Measurements from ENCODE around the gene DDX6.
"Not testable (repeated sequence)": the region's sequence is repeated elsewhere in the genome, so short reads cannot be mapped to it uniquely, and the experiment has no call there.

Gene DDX6

DNA sequence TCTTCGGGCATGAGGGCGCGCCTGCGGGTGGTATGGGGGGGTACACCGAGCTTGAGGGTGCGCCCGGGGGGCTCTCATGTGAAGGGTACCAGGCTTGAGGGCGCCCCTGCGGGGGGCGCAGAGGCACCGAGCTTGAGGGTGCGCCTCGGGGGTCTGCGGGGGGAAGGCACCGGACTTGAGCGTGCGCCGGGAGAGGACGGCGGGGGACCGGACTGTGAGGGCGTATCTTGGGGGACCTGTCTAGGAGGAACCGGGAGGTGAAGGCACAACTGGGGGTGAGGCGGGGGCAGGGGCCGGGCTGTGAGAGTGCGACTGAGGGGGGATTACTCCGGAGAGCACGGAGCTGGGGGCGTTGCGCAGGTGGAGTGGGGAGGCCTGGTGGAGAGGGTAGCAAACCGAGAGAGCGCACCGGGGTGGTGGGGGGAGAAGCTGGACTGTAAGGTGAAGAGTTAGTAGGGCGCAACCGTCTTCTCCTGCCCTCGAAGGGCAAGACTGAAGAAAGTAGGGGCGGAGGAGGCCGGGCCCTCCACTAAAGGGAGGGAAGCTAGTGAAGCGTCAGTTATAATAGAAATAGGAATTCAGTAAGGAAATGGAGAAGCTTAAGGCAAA is 1.1 kb upstream of the DDX6 start:
- in situ Hi-C loops (cut with HindIII; ENCODE audit: low sequenced_read_pairs), result loop anchor here (5.0 to 10.0 kb wide), 3 partner anchors 60 to 113 kb away; no protein-coding TSS in a partner anchor

DNA sequence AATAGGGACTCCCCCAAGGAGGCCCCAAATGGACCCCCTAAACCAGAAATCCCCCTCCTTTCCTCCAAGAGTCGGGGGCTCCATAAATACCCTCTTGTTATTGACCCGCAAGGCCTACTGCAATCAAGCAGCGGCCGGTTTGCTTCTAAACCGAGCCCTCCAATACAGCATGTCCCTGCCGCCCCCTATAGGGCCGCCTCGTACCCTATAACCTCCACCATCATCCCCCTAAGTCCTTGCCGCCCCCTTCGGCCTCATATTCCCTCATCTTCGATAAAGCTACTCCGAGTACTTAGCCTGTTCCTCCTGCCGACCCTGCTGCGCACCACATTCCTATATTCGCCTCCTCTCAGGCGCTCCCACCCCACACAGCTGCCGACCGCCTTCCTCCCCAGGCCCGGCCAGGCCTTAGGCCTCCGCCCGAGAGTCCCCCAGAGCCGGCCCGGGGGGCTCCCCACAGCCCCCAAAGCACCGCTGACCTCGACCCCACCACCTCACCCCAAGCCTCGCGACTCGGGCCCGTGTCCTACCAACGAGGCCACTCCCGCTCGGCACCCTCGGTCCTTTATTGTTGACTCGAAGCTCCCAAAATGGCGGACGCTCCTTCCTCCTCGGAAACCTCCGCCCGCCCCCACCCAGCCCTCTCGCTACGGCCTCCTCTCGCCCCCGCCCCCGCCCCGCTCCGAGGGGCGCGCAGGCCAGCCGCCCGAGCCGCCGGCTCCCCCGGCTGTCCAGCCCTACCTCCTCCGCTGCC is 430 bp downstream of the DDX6 start:
- in situ Hi-C loops (cut with HindIII; ENCODE audit: low sequenced_read_pairs), result loop anchor here (5.0 to 10.0 kb wide), 3 partner anchors 58 to 114 kb away; no protein-coding TSS in a partner anchor

DNA sequence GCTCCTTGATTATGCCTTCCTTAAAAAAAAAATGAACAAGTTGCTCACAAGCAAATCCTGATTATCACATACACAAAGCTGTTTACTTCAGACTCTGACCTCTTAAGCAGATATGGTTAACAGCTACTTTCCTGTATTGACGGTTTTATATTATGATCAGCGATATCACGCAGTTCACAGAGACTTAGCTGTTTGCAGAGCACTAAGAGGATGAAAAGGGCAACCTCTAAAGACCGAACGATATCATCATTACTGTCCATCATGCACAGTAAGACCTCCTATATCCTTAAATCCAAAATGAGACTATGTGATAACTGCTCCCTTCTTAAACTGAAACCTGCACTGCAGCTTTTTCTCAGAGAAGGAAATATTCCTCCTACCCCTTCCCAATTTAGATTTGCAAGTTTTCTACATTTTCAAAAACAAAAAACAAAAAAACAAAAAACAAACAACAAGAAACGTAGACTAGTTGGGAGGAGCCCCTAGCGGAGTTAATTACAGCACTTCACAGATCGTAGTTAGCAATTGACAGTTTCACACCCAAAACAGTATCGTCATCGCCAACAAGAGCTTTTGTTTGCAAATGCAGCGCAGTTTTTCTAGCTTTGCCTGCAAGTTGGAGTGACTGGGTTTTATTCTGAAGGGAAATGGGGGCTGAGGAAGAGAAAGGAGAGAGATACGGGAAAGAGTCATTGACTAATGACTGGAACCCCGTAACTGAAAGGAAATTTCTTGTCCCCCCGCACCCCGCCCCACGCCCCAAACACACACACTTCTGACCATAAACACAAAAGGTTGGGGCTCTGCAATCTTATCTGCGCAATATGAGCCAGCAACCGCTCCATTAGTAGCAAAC is 1.2 kb downstream of the DDX6 start:
- in situ Hi-C loops (cut with HindIII; ENCODE audit: low sequenced_read_pairs), result loop anchor here (5.0 to 10.0 kb wide), 3 partner anchors 57 to 115 kb away; no protein-coding TSS in a partner anchor

DNA sequence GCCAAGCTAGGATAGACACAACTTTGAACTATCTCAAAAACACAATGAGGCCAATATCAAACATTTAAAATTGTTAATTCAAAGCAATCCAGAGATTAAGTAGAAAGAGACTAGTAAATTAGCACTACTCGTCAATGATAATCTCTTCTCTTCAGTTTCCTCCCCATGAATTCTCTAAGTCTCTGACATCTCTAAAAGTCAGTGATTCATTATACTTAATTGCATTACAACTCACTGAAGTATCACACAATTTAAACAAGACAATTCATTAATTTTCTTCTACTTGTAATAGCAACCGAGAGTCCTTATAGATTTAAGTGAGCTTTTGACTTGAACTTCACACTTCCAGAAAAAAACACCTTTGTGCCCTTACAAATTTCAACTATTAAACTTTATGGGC is 4.3 kb downstream of the DDX6 start:
- in situ Hi-C loops (cut with HindIII; ENCODE audit: low sequenced_read_pairs), result no loop called here

DNA sequence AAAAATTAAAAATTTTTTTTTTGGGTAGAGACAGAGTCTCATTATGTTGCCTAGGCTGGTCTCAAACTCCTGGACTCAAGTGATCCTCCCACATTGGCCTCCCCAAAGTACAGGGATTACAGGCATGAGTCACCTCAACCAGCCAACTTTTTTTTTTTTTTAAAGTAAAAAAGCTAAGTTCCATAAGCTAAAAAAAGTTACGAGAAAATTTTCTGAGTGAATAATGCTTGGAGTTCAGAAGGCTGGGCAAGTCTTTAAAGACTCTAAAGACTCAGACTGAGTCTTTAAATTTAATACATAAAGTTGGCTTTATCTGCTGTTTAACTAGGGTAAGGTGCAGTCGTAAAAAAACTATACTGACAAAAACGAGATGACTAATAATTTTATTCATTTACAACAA is 5.6 kb downstream of the DDX6 start:
- in situ Hi-C loops (cut with HindIII; ENCODE audit: low sequenced_read_pairs), result no loop called here

DNA sequence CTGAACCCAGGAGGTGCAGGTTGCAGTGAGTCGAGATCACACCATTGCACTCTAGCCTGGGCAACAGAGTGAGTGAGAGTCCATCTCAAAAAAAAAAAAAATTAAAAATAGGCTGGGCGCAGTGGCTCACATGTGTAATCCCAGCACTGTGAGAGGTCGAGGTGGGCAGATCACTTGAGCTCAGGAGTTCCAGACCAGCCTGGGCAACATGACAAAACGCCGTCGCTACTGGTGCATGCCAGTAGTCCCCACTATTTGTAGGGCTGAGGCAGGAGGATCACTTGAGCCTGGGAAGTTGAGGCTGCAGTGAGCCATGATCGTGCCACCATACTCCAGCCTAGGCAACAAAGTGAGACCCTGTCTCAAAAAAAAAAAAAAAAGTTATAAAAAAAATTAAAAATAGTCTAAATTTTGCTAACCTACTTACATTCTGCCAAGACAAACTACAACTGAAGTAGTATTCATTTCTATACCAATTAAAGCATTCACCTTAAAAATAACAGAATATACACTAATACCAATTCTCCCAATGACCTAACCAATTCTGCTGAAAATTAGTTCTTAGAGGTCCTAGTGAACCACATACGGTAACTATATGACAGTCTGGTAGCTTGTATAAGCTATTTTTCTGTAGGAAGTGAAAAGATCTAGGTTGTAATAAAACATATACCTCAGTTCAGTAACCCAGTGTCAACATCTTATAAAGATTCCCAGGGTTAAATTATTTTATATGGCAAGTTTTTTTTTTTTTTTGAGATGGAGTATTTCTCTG is 7.1 kb downstream of the DDX6 start:
- in situ Hi-C loops (cut with HindIII; ENCODE audit: low sequenced_read_pairs), result no loop called here

DNA sequence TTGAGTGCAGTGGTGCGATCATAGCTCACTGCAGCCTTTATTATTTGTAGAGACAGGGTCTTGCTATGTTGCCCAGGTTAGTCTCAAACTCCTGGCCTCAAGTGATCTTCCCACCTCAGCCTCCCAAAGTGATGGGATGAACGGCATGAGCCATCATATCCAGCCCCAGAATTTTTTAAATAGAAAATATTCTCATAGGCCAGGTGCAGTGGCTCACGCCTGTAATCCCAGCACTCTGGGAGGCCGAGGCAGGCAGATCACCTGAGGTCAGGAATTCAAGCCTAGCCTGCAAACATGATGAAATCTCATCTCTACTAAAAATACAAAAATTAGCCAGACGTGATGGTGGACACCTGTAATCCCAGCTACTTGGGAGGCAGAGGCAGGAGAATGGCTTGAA is 7.6 kb downstream of the DDX6 start:
- in situ Hi-C loops (cut with HindIII; ENCODE audit: low sequenced_read_pairs), result not testable (repeated sequence)

DNA sequence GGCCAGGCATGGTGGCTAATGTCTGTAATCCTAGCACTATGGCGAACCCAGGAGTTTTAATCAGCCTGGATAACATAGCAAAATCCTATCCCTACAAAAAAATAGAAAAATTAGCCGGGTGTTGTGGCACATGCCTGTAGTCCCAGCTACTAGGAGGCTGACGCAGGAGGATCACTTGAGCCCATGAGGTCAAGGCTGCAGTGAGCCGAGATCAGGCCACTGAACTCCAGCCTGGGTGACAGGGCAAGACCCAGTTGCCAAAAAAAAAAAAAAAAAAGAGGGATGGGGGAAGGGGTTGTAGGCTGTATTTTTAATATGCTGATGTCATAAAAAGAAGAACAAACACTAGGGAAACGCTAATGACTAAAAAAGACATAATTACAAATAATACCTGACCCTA is 12.1 kb downstream of the DDX6 start:
- in situ Hi-C loops (cut with HindIII; ENCODE audit: low sequenced_read_pairs), result no loop called here

DNA sequence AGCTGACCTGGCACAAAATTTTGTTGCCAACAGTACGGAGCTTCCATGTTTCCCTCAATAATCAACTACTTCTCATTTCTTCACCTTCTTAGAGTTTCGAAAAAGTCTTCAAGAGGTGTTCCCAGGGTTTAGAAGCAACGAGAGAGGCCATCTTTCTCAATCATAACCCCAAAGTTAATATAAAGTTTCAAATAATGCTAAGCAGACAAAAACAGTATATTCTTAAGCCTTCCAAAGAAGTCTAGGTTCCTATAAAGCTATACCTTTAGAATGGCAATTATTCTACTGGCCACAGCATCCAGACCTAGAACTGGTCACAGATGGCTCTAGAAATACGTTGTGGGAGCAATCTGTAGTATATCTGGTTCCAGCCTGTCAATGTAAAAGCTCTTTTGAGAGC is 16.9 kb downstream of the DDX6 start:
- in situ Hi-C loops (cut with HindIII; ENCODE audit: low sequenced_read_pairs), result no loop called here

DNA sequence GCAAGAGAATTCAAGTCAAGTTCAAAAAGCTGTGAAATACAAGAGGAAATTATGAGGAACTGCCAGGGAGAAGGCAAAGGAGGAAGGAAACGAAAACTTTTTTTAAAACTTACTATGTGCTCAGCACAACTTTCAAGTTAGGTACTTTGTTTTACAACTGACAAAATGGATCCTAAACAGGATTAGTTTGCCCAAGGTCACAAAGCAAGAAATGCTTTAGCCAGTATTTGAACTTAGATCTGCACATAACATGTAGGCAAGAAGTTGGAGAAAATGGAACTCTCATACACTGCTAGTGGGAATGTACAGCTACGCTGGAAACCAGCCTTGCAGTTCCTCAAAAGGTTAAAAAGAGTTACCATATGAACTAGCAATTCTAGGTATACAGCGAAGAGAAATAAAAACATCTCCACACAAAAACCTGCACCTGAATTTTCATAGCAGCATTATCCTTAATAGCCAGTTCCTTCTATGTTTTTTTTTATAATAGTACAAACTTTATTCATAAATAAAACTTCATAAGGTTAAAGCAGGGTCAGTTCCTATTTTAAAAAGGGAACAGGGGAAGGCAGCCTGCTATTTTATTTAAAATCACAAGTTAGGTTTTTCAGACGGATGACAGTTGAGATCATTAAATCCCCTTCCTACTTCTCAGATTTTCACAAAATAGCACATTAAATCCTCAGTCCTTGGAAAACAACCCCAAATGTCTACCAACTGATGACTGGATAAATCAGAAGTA is 19.2 kb downstream of the DDX6 start:
- in situ Hi-C loops (cut with HindIII; ENCODE audit: low sequenced_read_pairs), result no loop called here

DNA sequence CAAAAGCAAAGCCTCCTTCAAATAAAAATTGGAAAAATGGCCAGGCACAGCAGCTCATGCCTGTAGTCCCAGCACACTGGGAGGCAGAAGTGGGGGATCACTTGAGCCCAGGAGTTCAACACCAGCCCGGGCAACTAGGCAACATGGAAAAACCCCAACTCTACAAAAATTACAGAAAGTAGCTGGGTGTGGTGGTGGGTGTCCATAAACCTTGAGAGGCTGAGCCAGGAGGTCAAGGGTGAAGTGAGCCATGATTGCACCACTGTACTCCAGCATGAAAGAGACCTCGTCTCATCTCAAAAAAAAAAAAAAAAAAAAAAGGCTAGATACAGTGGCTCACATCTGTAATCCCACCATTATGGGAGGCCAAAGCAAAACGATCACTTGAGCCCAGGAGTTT is 22.3 kb downstream of the DDX6 start:
- in situ Hi-C loops (cut with HindIII; ENCODE audit: low sequenced_read_pairs), result no loop called here

DNA sequence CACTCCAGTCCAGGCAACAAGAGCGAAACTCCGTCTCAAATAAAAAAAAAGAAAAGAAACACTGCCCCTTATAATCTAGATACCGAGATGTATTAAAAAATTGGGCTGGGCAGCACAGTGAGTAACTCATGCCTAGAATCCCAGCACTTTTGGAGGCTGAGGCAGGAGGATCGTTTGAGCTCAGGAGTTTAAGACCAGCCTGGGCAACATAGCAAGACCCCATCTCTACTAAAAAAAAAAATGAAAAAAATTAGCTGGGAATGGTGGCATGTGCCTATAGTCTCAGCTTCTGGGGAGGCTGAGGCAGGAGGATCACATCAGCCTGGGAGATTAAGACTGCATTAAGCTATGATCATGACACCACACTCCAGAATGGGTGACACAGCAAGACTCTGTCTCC is 24.9 kb downstream of the DDX6 start:
- in situ Hi-C loops (cut with HindIII; ENCODE audit: low sequenced_read_pairs), result no loop called here

DNA sequence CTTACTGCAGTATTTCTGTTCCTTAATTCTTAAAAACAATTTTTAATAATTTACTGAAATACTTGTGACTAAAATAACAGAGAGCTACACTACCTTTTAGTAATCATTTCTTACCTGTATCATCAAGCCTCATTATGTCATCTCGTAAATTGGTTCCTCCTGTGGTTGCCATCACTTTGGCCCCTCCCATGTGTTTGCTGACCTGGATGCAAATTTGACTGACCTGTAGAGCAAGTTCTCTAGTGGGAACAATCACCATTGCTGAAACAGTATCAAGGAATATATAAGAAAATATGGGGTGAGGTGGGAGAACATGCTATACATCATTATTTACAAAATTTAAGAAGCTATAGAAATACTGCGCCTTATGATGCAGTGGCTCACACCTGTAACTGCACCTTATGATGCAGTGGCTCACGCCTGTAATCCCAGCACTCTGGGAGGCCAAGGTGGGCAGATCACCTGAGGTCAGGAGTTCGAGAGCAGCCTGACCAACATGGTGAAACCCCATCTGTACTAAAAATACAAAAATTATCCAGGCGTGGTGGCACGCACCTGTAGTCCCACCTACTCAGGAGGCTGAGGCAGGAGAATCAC is 25.8 kb downstream of the DDX6 start:
- in situ Hi-C loops (cut with HindIII; ENCODE audit: low sequenced_read_pairs), result not testable (repeated sequence)

DNA sequence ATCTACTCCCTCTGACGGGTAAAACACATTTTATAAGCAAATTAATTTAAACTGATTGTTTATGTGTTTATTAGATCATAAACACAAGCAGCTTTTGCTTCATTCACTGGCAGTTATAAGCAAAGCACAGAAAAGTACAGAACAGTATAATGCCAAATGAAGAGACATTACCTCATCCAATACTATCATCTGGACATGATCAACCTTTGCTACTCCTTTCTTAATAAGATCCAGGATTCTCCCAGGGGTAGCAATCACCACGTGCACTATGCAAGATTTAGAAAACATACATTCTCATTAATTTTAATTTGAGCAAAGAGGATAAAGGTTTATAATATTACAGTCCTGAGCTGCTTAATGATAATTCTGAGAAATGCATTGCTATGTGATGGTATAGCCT is 27.9 kb downstream of the DDX6 start:
- in situ Hi-C loops (cut with HindIII; ENCODE audit: low sequenced_read_pairs), result no loop called here

DNA sequence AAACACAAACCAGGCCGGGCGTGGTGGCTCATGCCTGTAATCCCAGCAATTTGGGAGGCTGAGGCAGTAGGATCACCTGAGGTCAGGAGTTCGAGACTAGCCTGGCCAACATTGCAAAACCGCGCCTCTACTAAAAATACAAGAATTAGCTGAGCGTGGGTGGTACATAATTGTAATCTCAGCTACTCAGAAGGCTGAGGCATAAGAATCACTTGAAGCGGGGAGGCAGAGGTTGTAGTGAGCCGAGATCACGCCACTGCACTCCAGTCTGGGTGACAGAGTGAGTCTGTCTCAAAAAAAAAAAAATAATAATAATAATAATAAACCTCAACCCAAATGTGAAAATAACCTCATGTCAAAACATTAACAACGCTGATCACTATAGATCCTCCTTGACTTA is 29.0 kb downstream of the DDX6 start:
- in situ Hi-C loops (cut with HindIII; ENCODE audit: low sequenced_read_pairs), result not testable (repeated sequence)

DNA sequence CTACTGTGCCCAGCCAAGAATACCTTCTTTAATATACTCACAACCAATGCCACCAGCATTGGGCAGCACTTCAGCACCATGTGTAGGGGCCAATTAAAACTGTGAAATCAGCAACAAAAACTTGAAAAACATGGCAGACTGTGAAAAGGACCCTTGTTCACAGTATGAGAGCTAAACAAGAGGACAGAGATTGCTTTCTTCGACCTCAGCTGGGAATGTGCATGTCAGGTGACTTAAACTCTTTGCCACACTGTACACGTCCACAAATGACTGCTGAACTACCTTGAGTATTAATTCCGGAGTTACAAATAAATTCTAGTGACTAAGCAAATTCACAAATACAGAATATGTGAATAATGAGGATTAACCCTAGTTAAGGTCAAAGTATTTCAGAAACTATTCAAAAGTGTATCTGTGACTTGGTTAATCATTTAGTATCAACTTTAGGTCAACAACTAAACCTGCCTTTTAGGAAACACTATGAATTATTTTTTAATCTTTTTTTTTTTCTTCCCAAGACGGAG is 33.0 kb downstream of the DDX6 start:
- in situ Hi-C loops (cut with HindIII; ENCODE audit: low sequenced_read_pairs), result no loop called here

DNA sequence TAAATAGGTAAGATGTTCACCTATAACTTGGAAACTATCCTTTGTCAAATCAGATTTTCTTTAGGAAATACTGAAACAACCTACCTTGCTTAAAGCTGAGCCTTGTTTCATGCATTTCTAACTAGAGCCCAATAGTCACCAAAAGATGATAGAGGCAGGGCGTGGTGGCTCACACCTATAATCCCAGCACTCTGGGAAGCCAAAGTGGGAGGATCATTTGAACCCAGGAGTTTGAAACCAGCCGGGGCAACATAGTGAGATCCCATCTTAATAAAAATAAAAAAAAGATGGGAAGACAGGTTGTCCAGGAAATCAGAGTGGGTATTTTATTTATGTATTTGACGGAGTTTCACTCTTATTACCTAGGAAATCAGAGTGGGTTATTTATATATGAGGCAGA is 38.3 kb downstream of the DDX6 start:
- in situ Hi-C loops (cut with HindIII; ENCODE audit: low sequenced_read_pairs), result no loop called here

DNA sequence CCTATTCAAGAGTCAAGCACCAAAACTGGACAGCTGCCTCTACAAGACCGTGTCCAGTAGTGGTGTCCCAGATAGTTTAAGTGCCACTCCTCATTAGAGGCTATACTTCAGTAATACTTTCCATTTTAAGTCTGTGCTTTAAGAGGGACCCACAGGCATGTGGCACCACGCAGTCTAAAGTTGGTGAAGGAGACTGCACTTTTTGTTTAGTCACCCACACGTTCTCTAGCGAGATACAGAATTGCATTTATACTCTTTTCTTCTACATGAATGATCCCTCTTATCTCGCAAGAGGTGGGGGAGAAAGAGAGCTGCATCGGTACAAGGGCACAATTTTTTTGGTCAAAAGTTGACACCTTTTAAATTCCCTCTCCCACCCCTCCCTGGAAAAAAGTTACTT is 41.5 kb downstream of the DDX6 start:
- in situ Hi-C loops (cut with HindIII; ENCODE audit: low sequenced_read_pairs), result no loop called here

DNA sequence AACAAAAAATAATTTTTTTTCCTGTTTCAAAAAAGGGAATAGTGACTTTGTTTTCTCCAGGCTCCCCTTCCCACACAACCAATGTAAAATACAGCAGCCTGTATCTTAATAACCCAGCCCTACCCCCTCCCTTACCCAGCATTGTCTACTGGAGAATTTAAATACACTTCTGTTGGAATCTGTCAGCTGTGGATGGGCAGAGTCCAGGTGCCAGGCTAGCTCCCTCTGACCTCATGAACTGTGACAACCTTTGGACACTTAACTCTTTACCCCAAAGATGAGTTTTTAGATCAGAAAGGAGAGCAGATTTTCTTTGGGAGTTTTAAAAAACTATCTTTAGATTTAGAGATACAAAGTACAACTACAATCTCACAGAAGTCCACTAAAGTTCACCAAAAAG is 42.9 kb downstream of the DDX6 start:
- in situ Hi-C loops (cut with HindIII; ENCODE audit: low sequenced_read_pairs), result no loop called here
